ENCODE data around the gene MISP.

MISP gene

DNA sequence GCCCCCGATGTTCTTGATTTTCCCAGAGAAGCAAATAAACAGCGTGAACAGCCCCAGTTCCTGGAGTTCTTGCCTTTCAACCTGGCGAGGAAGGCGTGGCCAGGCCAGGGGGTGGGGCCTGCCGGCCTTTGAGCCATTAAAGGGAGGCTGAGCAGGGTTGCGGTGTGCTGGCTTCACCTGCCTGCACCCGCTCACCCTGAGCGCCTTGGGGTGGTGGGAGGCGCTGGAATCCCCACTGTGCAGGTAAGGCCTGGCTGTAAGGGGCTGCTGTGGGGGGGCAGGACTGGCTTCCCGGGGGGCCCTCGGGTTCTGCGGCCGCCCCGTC lies 2.7 kb upstream of the MISP start:
- no peak for TF ChIP-seq CTCF (IDR thresholded peaks at IDR 0.05)

- TF ChIP-seq CTCF (IDR thresholded peaks at IDR 0.05), result no peak
Observed at GRCh38 chr19:749811-750210, 1.1 kb upstream of the MISP start.

- TF ChIP-seq CTCF (IDR thresholded peaks at IDR 0.05), result no peak
Observed at GRCh38 chr19:751501-752341, 809 bp downstream of the MISP start.

- no peak for TF ChIP-seq CTCF (IDR thresholded peaks at IDR 0.05)
Observed at GRCh38 chr19:752652-753517, 2.0 kb downstream of the MISP start.

GRCh38 chr19:754530-754929 lies 3.6 kb downstream of the MISP start:
- no peak for TF ChIP-seq CTCF (IDR thresholded peaks at IDR 0.05)

DNA sequence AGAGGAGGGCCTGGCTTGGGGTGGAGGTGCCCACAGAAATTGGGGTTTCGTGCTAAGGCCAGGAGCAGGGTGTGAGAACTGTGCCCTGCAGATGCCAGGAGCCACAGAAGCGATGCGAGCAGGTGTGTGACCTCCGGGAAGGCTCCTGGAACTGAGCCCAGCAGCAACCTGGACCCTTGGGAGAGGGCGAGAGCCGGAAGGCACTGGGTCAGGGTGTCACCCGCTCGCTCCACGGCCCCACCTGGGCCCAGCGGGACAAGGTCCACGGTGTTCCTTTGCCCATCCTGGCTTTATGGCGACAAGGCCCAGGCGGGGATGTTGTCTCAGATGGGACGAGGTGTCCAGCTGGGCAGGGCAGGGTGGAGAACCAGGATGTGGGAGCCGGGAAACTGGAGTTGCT lies 4.2 kb downstream of the MISP start:
- TF ChIP-seq CTCF (IDR thresholded peaks at IDR 0.05), result no peak

GRCh38 chr19:756236-756635 lies 5.3 kb downstream of the MISP start:
- TF ChIP-seq CTCF (IDR thresholded peaks at IDR 0.05), result no peak
